SK-MEL-5 (cell line): ENCODE data around the gene NEK10. TPM values are rescaled to one million over a fixed set of nuclear protein-coding genes. Genes with fewer than 3 reads are reported as not detected.
"Not testable (repeated sequence)": the region's sequence is repeated elsewhere in the genome, so short reads cannot be mapped to it uniquely, and the experiment has no call there.

ENCODE experiments used
- DNase-seq: peaks from one replicate; pipeline ENCODE4 v3.0.0-alpha.2; 2016; ENCODE audit warnings: low read depth, low spot score
- in situ Hi-C: cut with HindIII; loops from 2 replicates; pipeline ENCODE4 v1.10.0; 2016; ENCODE audit warnings: low sequenced_read_pairs, high pct_unique_total_duplicates, low pct_unique_long_range_greater_than_20kb
- total RNA-seq: library from RNA; depleted of rRNA; stranded (reverse); fragments of >200 nt; shearing (Covaris generic); gene quantifications from 2 replicates; pipeline ENCODE4 v1.2.3, GENCODE V29; 2014

The NEK10 gene
- total RNA-seq, 1 experiment from 2014 or later = 0.32 TPM

DNA sequence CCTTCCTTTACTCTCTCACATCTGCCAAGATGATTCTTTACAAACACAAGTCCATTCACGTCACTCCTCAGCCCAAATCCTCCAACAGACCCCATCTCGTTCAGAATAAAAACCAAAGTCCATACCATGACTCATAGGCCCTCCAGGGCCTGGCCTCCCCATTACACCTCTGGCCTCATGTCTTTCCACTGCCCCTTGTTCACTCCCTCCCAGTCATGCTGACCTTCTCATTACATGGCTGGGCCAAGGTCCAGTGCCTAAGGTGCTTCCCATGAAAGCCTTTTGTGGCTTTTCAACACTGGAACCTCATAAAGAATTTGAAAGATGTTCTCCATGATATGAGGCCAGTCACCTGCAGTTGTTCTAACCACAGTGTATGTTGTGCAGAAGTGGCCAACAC lies 44.5 kb downstream of the NEK10 start:
- in situ Hi-C loops = no loop called here
- DNase-seq = no peak

DNA sequence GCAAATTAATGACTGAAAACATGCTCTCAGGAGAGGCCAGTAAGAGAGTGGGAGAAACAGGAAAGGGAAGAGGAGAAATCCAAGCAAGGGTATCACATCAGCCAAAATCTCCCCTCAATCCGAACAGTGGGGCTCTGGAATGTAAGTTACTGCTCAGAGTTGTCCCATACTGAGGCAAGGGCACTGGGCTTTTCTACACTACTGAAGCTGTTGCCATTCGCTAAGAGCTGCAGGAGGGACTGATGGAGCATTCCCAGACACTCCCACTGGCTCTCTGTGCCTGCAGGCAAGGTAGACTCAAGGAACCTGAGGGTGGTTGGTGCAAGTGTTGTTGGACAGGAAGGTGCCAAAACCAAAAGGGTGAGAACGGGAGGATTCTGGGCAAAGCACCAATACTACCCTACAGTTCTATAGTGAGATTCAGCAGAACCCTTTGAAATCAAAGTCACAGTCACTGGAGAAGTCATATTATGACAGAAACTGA lies 46.1 kb downstream of the NEK10 start:
- no peak for DNase-seq
- in situ Hi-C loops = no loop called here

DNA sequence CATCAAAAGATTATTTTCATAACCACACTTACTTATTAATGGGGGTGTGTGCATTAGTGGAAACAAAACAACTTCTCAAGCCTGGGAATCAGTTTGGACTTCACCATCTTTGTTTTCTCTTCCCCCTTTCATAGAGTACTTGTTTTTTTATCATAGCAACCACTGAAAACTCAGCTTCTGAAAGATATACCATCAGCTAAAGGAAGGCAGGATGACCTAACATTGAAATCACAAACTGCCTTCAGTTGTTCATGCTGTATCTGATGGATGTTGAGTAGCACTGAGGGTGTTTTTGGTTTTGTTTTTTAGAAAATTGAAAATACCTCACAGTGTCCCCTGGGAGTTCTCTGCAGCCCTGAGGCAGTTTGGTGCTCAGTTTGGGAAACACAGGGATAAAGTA lies 46.5 kb downstream of the NEK10 start:
- in situ Hi-C loops = no loop called here
- no peak for DNase-seq

DNA sequence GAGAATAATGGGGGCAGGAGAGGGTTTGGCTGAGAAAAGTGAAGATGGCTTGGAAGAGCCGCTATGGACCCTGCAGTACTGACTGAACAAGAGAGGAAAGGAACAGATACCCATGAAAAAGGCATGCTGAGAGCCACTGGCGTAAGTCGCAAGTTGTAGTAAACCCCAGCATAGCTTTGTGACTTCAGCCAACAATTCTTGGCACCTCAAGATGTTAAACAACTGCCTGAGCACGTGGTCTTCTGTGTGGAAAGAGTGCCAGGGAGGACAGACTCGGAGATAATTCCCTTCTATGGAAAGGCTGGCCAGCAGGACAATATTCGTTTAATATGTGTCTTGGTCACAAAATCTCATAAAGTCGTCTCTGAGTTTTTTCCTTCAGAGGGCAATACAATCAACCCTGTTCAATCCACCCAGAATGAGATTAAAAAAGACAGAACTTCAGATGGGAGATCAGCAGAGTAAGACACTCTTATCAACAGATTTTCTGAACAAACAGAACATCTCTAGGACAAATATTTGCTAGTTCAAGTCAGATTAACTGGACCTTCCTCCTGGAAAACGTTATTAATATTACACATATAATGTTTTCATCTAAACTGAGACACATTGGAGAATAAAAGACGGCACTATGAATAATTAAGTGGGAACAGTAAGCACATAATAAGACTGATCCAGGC lies 49.2 kb downstream of the NEK10 start:
- DNase-seq = no peak
- in situ Hi-C loops = no loop called here

DNA sequence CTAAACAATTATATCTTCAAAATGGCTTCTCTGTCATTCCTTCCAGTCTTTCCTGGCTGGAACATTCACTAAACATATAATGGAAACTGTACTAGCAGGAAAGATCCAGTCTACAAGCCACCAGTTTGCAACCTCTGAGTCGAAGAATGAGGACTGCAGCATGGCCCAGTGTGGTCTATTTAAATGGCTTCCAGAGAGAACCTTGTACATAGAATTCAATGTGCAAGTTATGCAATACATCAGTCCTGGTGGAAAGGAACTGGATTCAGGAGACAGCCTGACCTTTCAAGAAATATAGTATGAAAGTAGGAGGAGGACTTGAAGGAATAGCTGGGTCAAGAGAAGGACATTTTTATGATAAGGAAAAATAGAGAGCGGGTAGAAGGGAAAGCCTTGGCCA lies 49.9 kb downstream of the NEK10 start:
- in situ Hi-C loops = no loop called here
- no peak for DNase-seq

DNA sequence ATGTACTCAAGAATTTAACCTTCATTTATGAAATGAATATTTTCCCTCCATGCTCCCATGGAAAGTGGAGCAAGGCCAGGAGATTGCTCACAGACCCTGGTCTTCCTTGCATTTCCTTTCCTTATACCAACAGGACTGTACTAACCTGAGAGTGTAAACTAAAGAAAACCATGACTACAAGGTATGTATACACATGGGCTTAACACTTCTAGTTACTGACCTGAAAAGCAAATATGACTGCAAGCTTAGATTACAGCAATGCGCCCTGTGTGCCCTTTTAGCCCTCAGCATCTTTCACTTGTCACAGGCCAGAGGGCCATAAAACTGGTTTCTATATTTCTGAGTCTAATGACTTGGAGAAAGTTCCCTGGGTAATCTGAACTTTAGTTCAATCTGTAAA lies 52.1 kb downstream of the NEK10 start:
- no peak for DNase-seq
- in situ Hi-C loops = no loop called here

DNA sequence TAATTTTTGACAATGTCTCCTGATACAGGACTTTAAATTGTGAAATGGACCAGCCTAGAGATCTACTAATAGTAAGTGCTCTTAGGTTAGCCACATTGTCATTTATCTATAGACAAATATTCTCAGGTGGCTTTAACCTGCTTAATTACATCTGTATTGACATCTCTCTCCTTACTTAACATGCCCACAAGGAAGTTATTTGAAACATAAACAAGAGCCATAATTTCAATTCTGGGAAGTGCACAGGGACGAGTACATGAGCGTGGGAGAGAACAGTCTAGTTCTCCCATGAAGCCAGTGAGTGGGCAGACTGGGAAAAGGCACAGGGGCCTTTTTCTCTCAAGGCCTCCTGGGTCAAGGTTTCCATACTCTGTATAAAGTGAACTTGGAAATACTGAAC lies 54.2 kb downstream of the NEK10 start:
- in situ Hi-C loops = no loop called here
- no peak for DNase-seq

DNA sequence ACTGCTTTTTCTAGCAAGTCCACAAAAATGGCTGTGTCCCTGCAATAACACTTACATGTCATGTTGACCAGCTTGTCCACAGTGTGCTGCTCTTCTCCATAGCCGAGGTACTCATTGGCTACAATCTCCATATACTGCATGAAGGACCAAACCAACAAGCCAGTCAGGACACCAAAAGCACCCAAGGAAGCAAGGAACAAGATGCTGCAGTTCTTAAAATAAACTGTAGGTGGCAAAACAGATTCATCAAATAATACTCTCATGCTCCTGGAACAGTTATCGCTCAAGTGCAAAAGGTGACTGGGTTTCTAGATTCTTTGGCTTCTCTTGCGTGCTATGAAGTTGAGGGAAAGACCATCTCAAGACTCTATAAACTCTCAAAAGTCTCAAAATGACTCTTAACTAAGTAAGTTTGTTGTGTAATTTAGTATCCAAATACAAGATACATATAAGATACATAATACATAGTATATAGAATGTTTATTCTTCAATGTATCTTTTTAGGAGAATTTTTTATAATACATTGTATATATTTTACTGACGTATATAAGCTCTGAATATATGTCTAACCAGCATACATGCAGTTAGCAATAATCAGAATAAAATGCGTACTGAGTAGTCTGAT lies 57.0 kb downstream of the NEK10 start:
- peak; percentile 85 for DNase-seq
- in situ Hi-C loops = no loop called here

DNA sequence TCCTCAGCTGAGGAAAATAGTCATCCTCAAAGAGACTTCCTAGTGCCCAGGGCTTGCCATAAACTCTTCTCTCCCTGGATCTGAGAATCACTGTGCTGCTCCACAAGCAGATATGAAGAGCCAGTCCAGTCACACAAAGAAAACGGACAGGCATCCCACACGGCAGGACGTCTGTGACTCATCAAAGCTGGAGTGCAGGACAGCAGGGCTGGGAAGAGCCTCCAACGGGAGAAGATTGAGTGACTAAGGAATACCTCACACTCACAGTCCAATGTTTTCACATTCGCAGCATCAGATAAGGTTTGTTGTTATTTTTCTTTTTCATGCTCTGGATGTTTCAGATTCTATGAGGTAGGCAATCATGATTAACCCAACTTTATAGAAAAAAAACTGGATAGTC lies 57.8 kb downstream of the NEK10 start:
- in situ Hi-C loops = no loop called here
- DNase-seq = peak; percentile 5

DNA sequence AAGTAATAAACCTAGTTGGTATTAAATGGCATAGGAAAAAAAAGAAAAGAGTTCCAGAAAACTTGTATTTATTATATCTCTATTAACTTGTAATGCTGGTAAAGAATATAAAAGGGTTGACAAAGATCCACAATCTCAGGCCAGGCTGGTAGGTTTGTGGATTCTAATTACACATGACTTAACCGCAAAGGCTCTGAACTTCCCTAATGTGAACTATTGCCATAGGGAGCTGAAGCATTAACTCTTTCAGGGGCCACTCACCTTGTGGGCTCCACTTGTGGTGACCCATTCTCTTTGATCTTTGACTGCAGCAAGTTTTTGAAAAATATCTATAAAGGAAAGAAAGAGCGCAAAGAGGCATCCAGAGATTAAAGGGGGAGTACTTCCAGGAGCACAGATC lies 58.5 kb downstream of the NEK10 start:
- in situ Hi-C loops = no loop called here
- no peak for DNase-seq

DNA sequence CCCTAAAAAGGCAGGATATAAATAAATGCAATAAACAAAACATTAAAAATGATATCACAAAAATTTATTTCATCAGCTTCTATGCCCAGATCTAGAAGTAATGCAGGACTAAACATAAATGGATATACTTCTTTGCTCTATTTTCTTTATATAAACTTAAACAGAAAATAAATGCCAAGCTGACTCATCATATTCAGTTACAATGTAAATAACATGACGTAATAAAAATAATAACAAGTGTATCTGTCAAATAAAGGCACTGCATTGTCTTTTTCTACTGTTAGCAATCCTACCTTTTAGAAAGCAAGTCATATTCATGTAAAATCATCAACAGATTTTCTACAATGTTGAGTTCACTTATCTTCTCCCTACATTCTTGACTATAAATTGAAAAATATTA lies 61.6 kb downstream of the NEK10 start:
- in situ Hi-C loops = no loop called here
- DNase-seq = no peak

DNA sequence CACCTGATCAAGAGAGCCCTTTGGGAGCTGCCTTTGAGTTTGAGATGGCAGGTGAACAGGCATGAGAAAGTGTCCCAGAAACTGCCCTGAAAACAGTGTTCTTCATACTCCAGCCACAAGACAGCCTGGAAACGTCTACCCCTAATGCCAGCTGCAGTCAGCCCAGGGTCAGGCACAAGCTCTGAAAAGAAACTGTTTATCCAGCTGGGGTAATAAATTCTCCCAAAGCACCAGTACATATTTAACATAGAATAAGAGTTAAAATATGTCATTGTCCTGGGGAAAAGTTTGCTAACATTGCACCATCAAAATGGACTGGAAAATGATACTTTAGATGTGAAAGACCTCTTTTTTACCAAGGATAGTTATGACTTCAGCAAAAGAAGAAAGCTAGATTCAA lies 66.3 kb downstream of the NEK10 start:
- DNase-seq = no peak
- in situ Hi-C loops = no loop called here

DNA sequence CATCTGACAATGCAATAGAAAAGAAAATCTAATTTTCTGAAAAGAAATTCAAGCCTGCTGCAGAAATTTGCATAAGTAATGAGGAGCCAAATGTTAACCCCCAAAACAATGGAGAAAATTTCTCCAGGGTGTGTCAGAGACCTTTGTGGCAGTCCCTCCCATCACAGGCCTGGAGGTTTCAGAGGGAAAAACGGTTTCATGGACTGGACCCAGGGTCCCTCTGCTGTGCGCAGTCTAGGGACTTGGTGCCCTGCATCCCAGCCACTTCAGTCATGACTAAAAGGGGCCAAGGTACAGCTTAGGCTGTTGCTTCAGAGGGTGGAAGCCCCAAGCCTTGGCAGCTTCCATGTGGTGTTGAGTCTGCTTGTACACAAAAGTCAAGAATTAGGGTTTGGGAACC lies 70.2 kb downstream of the NEK10 start:
- DNase-seq, in situ Hi-C loops: not testable (repeated sequence)

DNA sequence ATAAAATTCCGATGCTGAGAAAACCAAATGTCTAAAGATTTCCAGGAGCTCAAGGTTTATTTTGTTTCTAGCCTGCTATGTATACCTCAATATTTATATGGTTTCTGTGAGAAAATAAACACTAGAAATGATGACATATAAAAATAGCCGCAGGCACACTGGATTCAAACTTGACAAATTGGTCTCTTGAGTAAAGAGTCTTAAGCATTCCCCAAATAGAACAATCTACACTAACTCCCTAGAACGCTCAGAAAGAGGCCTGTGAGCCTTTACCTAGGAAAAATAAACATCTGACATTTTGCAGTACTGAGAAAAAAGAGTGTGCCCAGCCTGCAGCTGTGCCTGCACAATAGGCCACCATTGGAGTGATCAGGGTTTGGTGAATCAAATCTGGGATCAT lies 75.2 kb downstream of the NEK10 start:
- in situ Hi-C loops = no loop called here
- no peak for DNase-seq

DNA sequence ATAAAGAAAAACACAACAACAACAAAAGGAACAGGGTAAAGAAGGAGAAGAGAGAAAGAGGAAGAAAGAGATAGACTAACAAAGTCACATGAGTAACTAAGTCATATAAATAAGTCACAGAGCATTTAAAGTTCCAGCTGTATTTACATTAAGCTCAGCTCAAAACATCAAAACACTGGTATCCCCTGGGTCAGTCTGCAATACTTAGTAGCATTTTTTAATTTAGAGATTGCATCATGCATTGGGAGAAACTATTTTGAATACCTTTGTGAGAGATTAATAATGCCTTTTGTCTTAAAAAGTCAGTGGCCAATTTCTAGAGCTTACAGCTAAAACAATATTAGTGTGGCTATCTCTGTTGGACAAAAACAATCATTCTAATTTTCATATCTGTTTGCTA lies 78.4 kb downstream of the NEK10 start:
- DNase-seq = no peak
- in situ Hi-C loops = no loop called here

DNA sequence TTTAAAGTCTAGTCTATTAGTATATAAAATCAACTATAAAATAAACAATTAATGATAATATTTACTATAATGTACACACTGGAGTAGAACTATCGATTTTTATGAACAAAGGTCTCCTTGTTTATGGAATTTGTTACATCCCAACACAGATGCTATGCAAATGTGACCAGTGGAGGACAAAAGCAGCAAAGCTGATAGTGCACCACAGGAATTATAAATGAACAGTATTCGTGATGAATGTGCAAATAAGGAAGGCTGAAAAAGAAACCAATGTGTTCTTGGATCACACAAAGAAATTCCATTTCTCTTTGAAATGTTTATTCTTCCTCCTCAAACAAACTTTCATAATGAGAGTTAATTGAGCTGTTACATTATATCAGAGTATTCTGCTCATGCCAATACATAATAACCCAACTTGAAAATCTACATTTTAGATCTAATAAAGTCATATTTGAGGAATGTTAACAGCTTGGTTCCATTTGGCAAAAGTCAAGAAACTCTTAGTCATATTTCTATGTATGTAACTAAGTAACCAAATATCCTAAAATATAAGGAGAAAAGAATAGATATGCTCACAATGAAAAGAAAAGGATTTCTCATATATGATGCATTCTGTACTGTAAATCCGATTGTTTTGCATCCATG lies 79.3 kb downstream of the NEK10 start:
- in situ Hi-C loops = no loop called here
- DNase-seq = peak; percentile 3

DNA sequence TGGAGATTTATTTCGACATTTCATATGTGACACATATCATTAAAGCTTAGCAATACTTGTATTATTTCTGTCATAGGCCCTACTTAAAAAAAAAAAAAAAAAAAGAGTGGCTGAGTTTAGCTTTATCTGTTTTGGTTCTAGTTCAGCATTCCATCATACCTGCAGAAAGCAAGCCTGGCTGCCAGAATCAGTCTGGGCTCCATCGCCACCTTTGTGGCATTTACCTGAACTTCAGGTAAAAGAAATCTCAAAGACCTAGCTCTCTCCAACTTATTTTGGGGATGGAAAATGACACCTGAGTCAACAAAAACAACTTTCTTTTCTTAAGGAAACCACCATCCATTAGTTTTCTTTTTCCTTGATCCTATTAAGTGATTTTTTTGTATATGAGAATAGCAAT lies 82.1 kb downstream of the NEK10 start:
- in situ Hi-C loops = no loop called here

DNA sequence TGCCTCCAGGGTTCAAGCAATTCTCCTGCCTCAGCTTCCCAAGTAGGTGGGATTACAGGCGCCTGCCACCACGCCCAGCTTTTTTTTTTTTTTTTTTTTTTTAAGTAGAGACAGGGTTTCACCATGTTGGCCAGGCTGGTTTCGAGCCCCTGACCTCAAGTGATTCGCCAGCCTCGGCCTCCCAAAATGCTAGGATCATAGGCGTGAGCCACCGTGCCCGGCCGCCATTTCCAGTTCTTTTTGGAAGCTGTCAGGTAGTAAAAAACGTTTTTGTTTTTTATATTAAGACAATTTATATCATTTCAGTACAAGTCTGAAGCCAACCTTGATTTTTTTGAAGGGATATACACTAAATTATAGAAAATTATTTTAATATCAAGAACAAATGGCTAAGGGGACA lies 82.7 kb downstream of the NEK10 start:
- in situ Hi-C loops, DNase-seq: not testable (repeated sequence)

More for the DNA sequence above, 82.1 kb downstream of the NEK10 start:
- DNase-seq = no peak

DNA sequence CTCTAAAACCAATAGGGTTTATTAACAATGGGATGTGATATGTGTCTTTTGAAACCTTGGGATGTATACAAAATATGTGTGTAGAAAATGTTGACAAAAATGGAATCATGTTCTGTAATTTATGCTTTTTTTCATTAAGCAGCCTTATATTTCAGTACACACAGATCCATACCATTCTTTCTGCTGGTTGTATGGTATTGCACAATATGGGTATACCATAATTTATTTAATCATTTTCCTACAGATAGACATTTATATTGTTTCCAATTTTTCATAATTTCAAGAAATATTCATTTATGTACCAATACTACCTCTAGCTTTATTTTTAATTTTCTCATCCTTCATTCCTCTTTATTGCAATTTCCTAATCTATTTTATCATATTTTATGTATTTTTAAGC lies 83.5 kb downstream of the NEK10 start:
- no peak for DNase-seq
- in situ Hi-C loops = no loop called here
